ENCODE results near the gene C12orf43.

GRCh38 chr12:120984351-120984898 is 31.9 kb downstream of the C12orf43 start:
- TF ChIP-seq CTCF (IDR thresholded peaks at IDR 0.05; ENCODE audit: borderline replicate concordance, extremely low read depth, low read length, poor library complexity, severe bottlenecking), result no peak
- TF ChIP-seq EZH2 (IDR thresholded peaks at IDR 0.05; ENCODE audit: borderline replicate concordance, low read depth, low read length, severe bottlenecking), result no peak
